Neural progenitor cell (in vitro differentiated cells): ENCODE measurements around the gene TNRC18. TPM values are rescaled to one million over a fixed set of nuclear protein-coding genes. Genes with fewer than 3 reads are reported as not detected.

Source experiments
- DNase-seq: peaks from one replicate; pipeline ENCODE4 v3.0.0-alpha.2; 2016; ENCODE audit warnings: low spot score
- H2AFZ ChIP-seq: fragments of 200-600 bp; sonication (generic); replicated peaks from 2 replicates; pipeline ENCODE4 v1.6.1; 2016; ENCODE audit warnings: antibody characterized with exemption
- H3F3A ChIP-seq: fragments of 200-600 bp; sonication (generic); 2 replicates; pipeline ENCODE4 v1.6.1; 2016; ENCODE audit warnings: antibody characterized with exemption, low read depth
- H3K27ac ChIP-seq: fragments of 200-600 bp; sonication (generic); 2 replicates; pipeline ENCODE4 v1.5.1; 2016; ENCODE audit warnings: mild to moderate bottlenecking
- H3K27me3 ChIP-seq: fragments of 200-600 bp; sonication (generic); 2 replicates; pipeline ENCODE4 v1.6.1; 2016; ENCODE audit warnings: mild to moderate bottlenecking, moderate library complexity
- H3K36me3 ChIP-seq: fragments of 200-600 bp; sonication (generic); 2 replicates; pipeline ENCODE4 v1.5.1; 2016
- H3K4me1 ChIP-seq: fragments of 200-600 bp; sonication (generic); 2 replicates; pipeline ENCODE4 v1.6.1; 2016; ENCODE audit warnings: mixed run types
- H3K4me2 ChIP-seq: fragments of 200-600 bp; sonication (generic); 2 replicates; pipeline ENCODE4 v1.6.1; 2016
- H3K4me3 ChIP-seq: fragments of 200-600 bp; sonication (generic); 2 replicates; pipeline ENCODE4 v1.5.1; 2016
- H3K79me2 ChIP-seq: fragments of 200-600 bp; sonication (generic); 2 replicates; pipeline ENCODE4 v1.6.1; 2016; ENCODE audit warnings: low read depth
- H3K9ac ChIP-seq: fragments of 200-600 bp; sonication (generic); 2 replicates; pipeline ENCODE4 v1.6.1; 2016
- H3K9me3 ChIP-seq: fragments of 200-600 bp; sonication (generic); 2 replicates; pipeline ENCODE4 v1.5.1; 2016; ENCODE audit warnings: low read depth
- H4K20me1 ChIP-seq: fragments of 200-600 bp; sonication (generic); 2 replicates; pipeline ENCODE4 v1.6.1; 2016; ENCODE audit warnings: low read depth
- H3K27ac Mint-ChIP-seq: 3 replicates; pipeline ENCODE4 v1.8.0; 2021; ENCODE audit warnings: mixed read lengths
- H3K27me3 Mint-ChIP-seq: 2 replicates; pipeline ENCODE4 v1.8.0; 2022; ENCODE audit warnings: low read depth, mild to moderate bottlenecking, inconsistent platforms, moderate library complexity, mixed read lengths; ENCODE audit not compliant: insufficient read depth
- H3K36me3 Mint-ChIP-seq: 3 replicates; pipeline ENCODE4 v1.8.0; 2021; ENCODE audit warnings: mixed read lengths
- H3K4me1 Mint-ChIP-seq: 3 replicates; pipeline ENCODE4 v1.8.0; 2021; ENCODE audit warnings: mixed read lengths
- H3K4me3 Mint-ChIP-seq: 3 replicates; pipeline ENCODE4 v1.8.0; 2021; ENCODE audit warnings: mild to moderate bottlenecking, moderate library complexity, mixed read lengths
- H3K9me3 Mint-ChIP-seq: 3 replicates; pipeline ENCODE4 v1.8.0; 2020; ENCODE audit warnings: mixed read lengths
- CTCF ChIP-seq: fragments of 200-600 bp; sonication (generic); IDR thresholded peaks from 2 replicates; pipeline ENCODE4 v1.5.1; 2017; ENCODE audit warnings: antibody characterized with exemption, mild to moderate bottlenecking
- EZH2 ChIP-seq: fragments of 200-600 bp; sonication (generic); IDR thresholded peaks from 2 replicates; pipeline ENCODE4 v1.6.1; 2017; ENCODE audit warnings: antibody characterized with exemption, mild to moderate bottlenecking, moderate library complexity
- EZH2phosphoT487 ChIP-seq: fragments of 200-600 bp; sonication (generic); IDR thresholded peaks from 2 replicates; pipeline ENCODE4 v1.6.1; 2017; ENCODE audit warnings: antibody characterized with exemption
- total RNA-seq: library from RNA; depleted of rRNA; stranded (reverse); fragments of >200 nt; gene quantifications from 2 replicates; pipeline ENCODE4 v1.2.3, GENCODE V29; 2015; ENCODE audit warnings: low replicate concordance

Gene TNRC18
- total RNA-seq, 1 donor from 2014 or later = 16.1 TPM

- Histone ChIP-seq H3K4me3 (no peak overlapping the region), H3K4me1 (no peaks in the 10 kb centered on the region), H3K27ac (no peak overlapping the region), H3F3A (no peaks in the 10 kb centered on the region), H4K20me1 (no peaks in the 10 kb centered on the region), H3K4me2 (no peak overlapping the region), H3K79me2 (no peaks in the 10 kb centered on the region), H3K36me3 (peaks cover 6% of the 10 kb centered on the region), H3K9me3 (no peaks in the 10 kb centered on the region), H3K9ac (no peak overlapping the region), H2AFZ (no peak overlapping the region), H3K27me3 (no peaks in the 10 kb centered on the region)
- TF ChIP-seq EZH2 (no peak), CTCF (no peak), EZH2phosphoT487 (no peak)
- no peak overlapping the region for H3K27ac Mint-ChIP-seq
- H3K9me3 Mint-ChIP-seq = peaks cover 36% of the 10 kb centered on the region
- H3K4me1 Mint-ChIP-seq = no peaks in the 10 kb centered on the region
- no peak overlapping the region for H3K4me3 Mint-ChIP-seq
- peaks cover 14% of the 10 kb centered on the region for H3K27me3 Mint-ChIP-seq
- no peak for DNase-seq
- H3K36me3 Mint-ChIP-seq = peaks cover 60% of the 10 kb centered on the region
Observed at GRCh38 chr7:5342631-5343030, 81.0 kb downstream of the TNRC18 start.

- no peaks in the 10 kb centered on the region for H3K79me2 ChIP-seq
- no peaks in the 10 kb centered on the region for H3K9me3 ChIP-seq
- H3K36me3 ChIP-seq = peaks cover 10% of the 10 kb centered on the region
- no peaks in the 10 kb centered on the region for H3K4me1 ChIP-seq
- Mint-ChIP-seq H3K27ac (no peak overlapping the region), H3K4me3 (no peak overlapping the region), H3K27me3 (peaks cover 13% of the 10 kb centered on the region), H3K4me1 (no peaks in the 10 kb centered on the region), H3K9me3 (peaks cover 49% of the 10 kb centered on the region), H3K36me3 (peaks cover 77% of the 10 kb centered on the region)
- H4K20me1 ChIP-seq = no peaks in the 10 kb centered on the region
- H3K27me3 ChIP-seq = no peaks in the 10 kb centered on the region
- H2AFZ ChIP-seq = no peak overlapping the region
- no peak overlapping the region for H3K4me2 ChIP-seq
- H3K27ac ChIP-seq = no peak overlapping the region
- TF ChIP-seq CTCF (no peak), EZH2 (no peak), EZH2phosphoT487 (no peak)
- H3K9ac ChIP-seq = no peak overlapping the region
- H3K4me3 ChIP-seq = no peak overlapping the region
- no peaks in the 10 kb centered on the region for H3F3A ChIP-seq
- DNase-seq = no peak
Observed at GRCh38 chr7:5339955-5340354, 83.7 kb downstream of the TNRC18 start.

- H3K9ac ChIP-seq = no peak overlapping the region
- H3K27me3 ChIP-seq = no peaks in the 10 kb centered on the region
- H3K4me3 ChIP-seq = no peak overlapping the region
- H3K9me3 ChIP-seq = no peaks in the 10 kb centered on the region
- no peaks in the 10 kb centered on the region for H3F3A ChIP-seq
- H3K27ac Mint-ChIP-seq = no peak overlapping the region
- H3K4me1 Mint-ChIP-seq = no peaks in the 10 kb centered on the region
- no peak for DNase-seq
- H3K36me3 ChIP-seq = peaks cover 4% of the 10 kb centered on the region
- no peaks in the 10 kb centered on the region for H3K79me2 ChIP-seq
- peaks cover 56% of the 10 kb centered on the region for H3K36me3 Mint-ChIP-seq
- H3K9me3 Mint-ChIP-seq = peaks cover 28% of the 10 kb centered on the region
- H3K4me2 ChIP-seq = no peak overlapping the region
- H4K20me1 ChIP-seq = peaks cover 4% of the 10 kb centered on the region
- TF ChIP-seq EZH2phosphoT487 (no peak), EZH2 (no peak), CTCF (no peak)
- H3K4me1 ChIP-seq = no peaks in the 10 kb centered on the region
- H3K4me3 Mint-ChIP-seq = no peak overlapping the region
- no peak overlapping the region for H2AFZ ChIP-seq
- H3K27ac ChIP-seq = no peak overlapping the region
- H3K27me3 Mint-ChIP-seq = peaks cover 8% of the 10 kb centered on the region
Observed at GRCh38 chr7:5337047-5337446, 86.6 kb downstream of the TNRC18 start.
